ENCODE measurements around the gene VIT.

GRCh38 chr2:36740061-36740460 is 43.6 kb downstream of the VIT start:
- no peak for TF ChIP-seq MAX (IDR thresholded peaks at IDR 0.05)
- TF ChIP-seq, protein P1, sequence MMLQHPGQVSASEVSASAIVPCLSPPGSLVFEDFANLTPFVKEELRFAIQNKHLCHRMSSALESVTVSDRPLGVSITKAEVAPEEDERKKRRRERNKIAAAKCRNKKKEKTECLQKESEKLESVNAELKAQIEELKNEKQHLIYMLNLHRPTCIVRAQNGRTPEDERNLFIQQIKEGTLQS (IDR thresholded peaks at IDR 0.05): no peak

All from liver (tissue), 2 donors.